ENCODE data around the gene PAIP2B. TPM values are rescaled to one million over a fixed set of nuclear protein-coding genes. Genes with fewer than 3 reads are reported as not detected.

Gene PAIP2B
- total and polyA plus RNA-seq, 10 of the 15 experiments (the other 5 are each of a cell fraction or from before 2014, with no cell fraction given) = 0.06 to 0.79 (median 0.32) TPM

DNA sequence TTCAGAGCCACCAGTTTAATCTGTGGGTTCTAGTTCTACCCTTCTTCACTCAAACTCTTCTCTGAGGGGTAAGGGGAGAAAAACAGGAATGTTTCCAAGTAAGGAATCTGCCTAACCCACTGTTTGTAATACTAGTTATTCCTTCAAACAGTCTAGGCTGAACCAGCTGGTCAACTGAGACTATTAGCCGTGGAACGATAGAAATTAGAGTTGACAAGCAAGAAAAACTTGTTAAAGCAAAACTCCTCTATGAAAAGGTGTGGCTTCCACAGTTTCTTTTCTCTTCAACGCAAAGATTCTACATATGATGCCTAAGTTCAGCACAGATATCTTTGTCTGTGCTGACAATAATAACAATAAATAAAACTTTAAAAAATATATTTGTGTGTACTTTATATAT, 11.5 kb downstream of the PAIP2B start:
- BruUV-seq (replicated peaks) = no TSS peak
- POLR2A ChIA-PET = no interaction called here
- RAD21 ChIA-PET (ENCODE audit: unreplicated experiment) = no interaction called here
- Histone ChIP-seq H3K4me1 (ENCODE audit: control insufficient read depth, insufficient read depth, low read length) (no peaks in the 10 kb centered on the region), H3K4me2 (ENCODE audit: control insufficient read depth, insufficient read depth) (no peak overlapping the region), H4K20me1 (ENCODE audit: control insufficient read depth, insufficient read depth) (no peaks in the 10 kb centered on the region), H3K4me3 (no peak overlapping the region), H3K27me3 (replicated peaks in 1 of 2; ENCODE audit: control insufficient read depth in 2 of 2, insufficient read depth in 2 of 2, low read length in 1 of 2) (no peaks in the 10 kb centered on the region), H2AFZ (ENCODE audit: control insufficient read depth, low read depth, low read length) (no peak overlapping the region), H3K36me3 (ENCODE audit: control insufficient read depth in 2 of 2, insufficient read depth in 2 of 2, low read length in 1 of 2) (no peaks in the 10 kb centered on the region), H3K9me3 (replicated peaks; ENCODE audit: control insufficient read depth, insufficient read depth, low read length) (no peaks in the 10 kb centered on the region), H3K79me2 (ENCODE audit: control insufficient read depth, insufficient read depth, low read length) (no peaks in the 10 kb centered on the region), H3K27ac (ENCODE audit: control insufficient read depth, insufficient read depth) (no peak overlapping the region), H3K9ac (ENCODE audit: control insufficient read depth, insufficient read depth, low read length) (no peak overlapping the region)
- SMC1A ChIA-PET (ENCODE audit: uncharacterized antibody, unreplicated experiment) = interaction anchor here (1.3 kb wide), 1 partner anchor 9 kb away, joined by 4 read pairs; no protein-coding TSS in a partner anchor
- WGBS (ENCODE audit: insufficient coverage, insufficient replicate concordance, low lambda C conversion rate, missing lambda C conversion rate) = 93% methylated on average over 3 of the region's 3 CpGs
- no peak for FAIRE-seq
- DNase-seq (ENCODE audit: low read depth, low spot score) = no peak
- intact Hi-C loops (cut with micrococcal nuclease; ENCODE audit: unreplicated experiment) (no loop called here), in situ Hi-C loops (cut with MboI) (no loop called here)
- CTCF ChIA-PET = interaction anchor here (1.0 kb wide), 1 partner anchor 13 kb away, joined by 3 read pairs; no protein-coding TSS in a partner anchor
- TF ChIP-seq TARDBP (IDR thresholded peaks at IDR 0.05; ENCODE audit: borderline replicate concordance) = no peak
- no peak for TF ChIP-seq HDAC2 (IDR thresholded peaks at IDR 0.05)
- TF ChIP-seq BRCA1 (IDR thresholded peaks at IDR 0.05; ENCODE audit: low read depth, low read length) = no peak
- no peak for TF ChIP-seq SMC3 (IDR thresholded peaks at IDR 0.05; ENCODE audit: borderline replicate concordance, low read length)
- TF ChIP-seq EP300 (IDR thresholded peaks at IDR 0.05; ENCODE audit: borderline replicate concordance in 1 of 2, control insufficient read depth in 1 of 2, low read depth in 2 of 2, low read length in 2 of 2) = no peak
- no peak for TF ChIP-seq SREBF2 (IDR thresholded peaks at IDR 0.05; ENCODE audit: low read length)
- TF ChIP-seq IRF4 (IDR thresholded peaks at IDR 0.05; ENCODE audit: low read depth, low read length) = no peak
- no peak for TF ChIP-seq NBN (IDR thresholded peaks at IDR 0.05)
- no peak for ATAC-seq

DNA sequence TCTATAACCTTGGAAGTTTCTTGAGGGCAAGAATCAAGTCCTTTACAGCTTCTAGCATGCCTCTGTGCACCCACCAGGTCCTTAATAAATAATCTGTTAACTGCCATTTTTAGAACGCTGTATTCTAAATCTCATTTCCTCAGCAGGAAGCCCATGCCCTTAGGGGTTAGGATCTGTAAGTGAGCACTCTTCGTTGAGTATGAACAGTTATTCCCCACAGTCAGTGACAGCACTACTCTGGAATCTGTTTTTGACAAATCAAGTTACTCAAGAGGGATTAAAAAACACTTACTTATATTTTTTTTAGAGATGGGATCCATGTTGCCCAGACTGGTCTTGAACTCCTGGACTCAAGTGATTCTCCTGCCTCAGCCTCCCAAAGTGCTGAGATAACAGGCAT, 14.6 kb downstream of the PAIP2B start:
- no peaks in the 10 kb centered on the region for H3K27me3 ChIP-seq (replicated peaks in 1 of 2; ENCODE audit: control insufficient read depth in 2 of 2, insufficient read depth in 2 of 2, low read length in 1 of 2)
- BruUV-seq (replicated peaks) = no TSS peak
- WGBS (ENCODE audit: insufficient coverage, insufficient replicate concordance, low lambda C conversion rate, missing lambda C conversion rate) = 33% methylated on average over 2 of the region's 2 CpGs
- no peaks in the 10 kb centered on the region for H3K9me3 ChIP-seq (replicated peaks; ENCODE audit: control insufficient read depth, insufficient read depth, low read length)
- H2AFZ ChIP-seq (ENCODE audit: control insufficient read depth, low read depth, low read length) = no peak overlapping the region
- H3K27ac ChIP-seq (ENCODE audit: control insufficient read depth, insufficient read depth) = no peak overlapping the region
- ChIA-PET SMC1A (ENCODE audit: uncharacterized antibody, unreplicated experiment) (no interaction called here), CTCF (no interaction called here), RAD21 (ENCODE audit: unreplicated experiment) (no interaction called here), POLR2A (no interaction called here)
- H3K4me3 ChIP-seq = no peak overlapping the region
- no peak overlapping the region for H3K9ac ChIP-seq (ENCODE audit: control insufficient read depth, insufficient read depth, low read length)
- in situ Hi-C loops (cut with MboI) (no loop called here), intact Hi-C loops (cut with micrococcal nuclease; ENCODE audit: unreplicated experiment) (no loop called here)
- ATAC-seq = no peak
- H3K79me2 ChIP-seq (ENCODE audit: control insufficient read depth, insufficient read depth, low read length) = no peaks in the 10 kb centered on the region
- TF ChIP-seq, protein P1, sequence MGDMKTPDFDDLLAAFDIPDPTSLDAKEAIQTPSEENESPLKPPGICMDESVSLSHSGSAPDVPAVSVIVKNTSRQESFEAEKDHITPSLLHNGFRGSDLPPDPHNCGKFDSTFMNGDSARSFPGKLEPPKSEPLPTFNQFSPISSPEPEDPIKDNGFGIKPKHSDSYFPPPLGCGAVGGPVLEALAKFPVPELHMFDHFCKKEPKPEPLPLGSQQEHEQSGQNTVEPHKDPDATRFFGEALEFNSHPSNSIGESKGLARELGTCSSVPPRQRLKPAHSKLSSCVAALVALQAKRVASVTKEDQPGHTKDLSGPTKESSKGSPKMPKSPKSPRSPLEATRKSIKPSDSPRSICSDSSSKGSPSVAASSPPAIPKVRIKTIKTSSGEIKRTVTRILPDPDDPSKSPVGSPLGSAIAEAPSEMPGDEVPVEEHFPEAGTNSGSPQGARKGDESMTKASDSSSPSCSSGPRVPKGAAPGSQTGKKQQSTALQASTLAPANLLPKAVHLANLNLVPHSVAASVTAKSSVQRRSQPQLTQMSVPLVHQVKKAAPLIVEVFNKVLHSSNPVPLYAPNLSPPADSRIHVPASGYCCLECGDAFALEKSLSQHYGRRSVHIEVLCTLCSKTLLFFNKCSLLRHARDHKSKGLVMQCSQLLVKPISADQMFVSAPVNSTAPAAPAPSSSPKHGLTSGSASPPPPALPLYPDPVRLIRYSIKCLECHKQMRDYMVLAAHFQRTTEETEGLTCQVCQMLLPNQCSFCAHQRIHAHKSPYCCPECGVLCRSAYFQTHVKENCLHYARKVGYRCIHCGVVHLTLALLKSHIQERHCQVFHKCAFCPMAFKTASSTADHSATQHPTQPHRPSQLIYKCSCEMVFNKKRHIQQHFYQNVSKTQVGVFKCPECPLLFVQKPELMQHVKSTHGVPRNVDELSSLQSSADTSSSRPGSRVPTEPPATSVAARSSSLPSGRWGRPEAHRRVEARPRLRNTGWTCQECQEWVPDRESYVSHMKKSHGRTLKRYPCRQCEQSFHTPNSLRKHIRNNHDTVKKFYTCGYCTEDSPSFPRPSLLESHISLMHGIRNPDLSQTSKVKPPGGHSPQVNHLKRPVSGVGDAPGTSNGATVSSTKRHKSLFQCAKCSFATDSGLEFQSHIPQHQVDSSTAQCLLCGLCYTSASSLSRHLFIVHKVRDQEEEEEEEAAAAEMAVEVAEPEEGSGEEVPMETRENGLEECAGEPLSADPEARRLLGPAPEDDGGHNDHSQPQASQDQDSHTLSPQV (IDR thresholded peaks at IDR 0.05) = no peak
- no peak for TF ChIP-seq SKIL (IDR thresholded peaks at IDR 0.05; ENCODE audit: low read depth, poor library complexity, severe bottlenecking)
- no peaks in the 10 kb centered on the region for H4K20me1 ChIP-seq (ENCODE audit: control insufficient read depth, insufficient read depth)
- no peak for FAIRE-seq
- H3K36me3 ChIP-seq (ENCODE audit: control insufficient read depth in 2 of 2, insufficient read depth in 2 of 2, low read length in 1 of 2) = no peaks in the 10 kb centered on the region
- H3K4me1 ChIP-seq (ENCODE audit: control insufficient read depth, insufficient read depth, low read length) = no peaks in the 10 kb centered on the region
- no peak for DNase-seq (ENCODE audit: low read depth, low spot score)
- H3K4me2 ChIP-seq (ENCODE audit: control insufficient read depth, insufficient read depth) = no peak overlapping the region
